Upper lobe of right lung (tissue), 1 donor: Measurements from ENCODE around the gene SLC13A1. TPM values are rescaled to one million over a fixed set of nuclear protein-coding genes. Genes with fewer than 3 reads are reported as not detected.

Source experiments
- ATAC-seq: fragments of 200-7000 bp; cut with Tn5 transposase; one replicate; pipeline ENCODE4 v1.9.1; 2020; ENCODE audit warnings: mild to moderate bottlenecking, moderate library complexity
- DNase-seq: peaks from one replicate; pipeline ENCODE4 v3.0.0-alpha.2; 2020
- H3K27ac ChIP-seq: fragments of 200-600 bp; one replicate; pipeline ENCODE4 v1.8.0; 2022
- H3K27me3 ChIP-seq: fragments of 200-600 bp; one replicate; pipeline ENCODE4 v1.8.0; 2022; ENCODE audit warnings: mild to moderate bottlenecking
- H3K36me3 ChIP-seq: fragments of 200-600 bp; one replicate; pipeline ENCODE4 v1.8.0; 2022
- H3K4me1 ChIP-seq: fragments of 200-600 bp; one replicate; pipeline ENCODE4 v1.8.0; 2022
- H3K4me3 ChIP-seq: fragments of 200-600 bp; one replicate; pipeline ENCODE4 v1.8.0; 2022; ENCODE audit warnings: mild to moderate bottlenecking
- H3K9me3 ChIP-seq: fragments of 200-600 bp; one replicate; pipeline ENCODE4 v1.8.0; 2022
- CTCF ChIP-seq: fragments of 200-600 bp; IDR thresholded peaks from one replicate; pipeline ENCODE4 v1.8.0; 2022; ENCODE audit warnings: antibody characterized with exemption
- intact Hi-C: fragments of 100-400 bp; cut with DNase I; formaldehyde crosslinking; loops from one replicate; pipeline ENCODE4 v1.11.0; 2022
- total RNA-seq: library from RNA; stranded (reverse); fragmentation: NEBNext Ultra II Directional; extraction: Animal tissue kit (Norgen Biotek cat#: 25700); gene quantifications from one replicate; pipeline ENCODE4 v1.2.1, GENCODE V29; 2021
- donor health status: DM: no; HTN: yes; CAD: no; lungs with severe emphysema.

The SLC13A1 gene
- total RNA-seq, 1 donor from 2014 or later: not detected

- H3K27me3 ChIP-seq: no peaks in the 10 kb centered on the region
- DNase-seq (no peak), ATAC-seq (no peak)
- no peaks in the 10 kb centered on the region for H3K36me3 ChIP-seq
- no peaks in the 10 kb centered on the region for H3K4me1 ChIP-seq
- TF ChIP-seq CTCF: no peak
- H3K9me3 ChIP-seq: no peaks in the 10 kb centered on the region
- H3K4me3 ChIP-seq: no peak overlapping the region
- H3K27ac ChIP-seq: no peak overlapping the region
- intact Hi-C loops: no loop called here
These were observed 74.5 kb downstream of the SLC13A1 start for GRCh38 chr7:123125231-123125630.

- ATAC-seq (no peak), DNase-seq (no peak)
- Histone ChIP-seq H3K9me3 (no peaks in the 10 kb centered on the region), H3K4me3 (no peak overlapping the region), H3K27me3 (no peaks in the 10 kb centered on the region), H3K36me3 (no peaks in the 10 kb centered on the region), H3K27ac (no peak overlapping the region), H3K4me1 (no peaks in the 10 kb centered on the region)
- no peak for TF ChIP-seq CTCF
- intact Hi-C loops: no loop called here
These were observed 76.9 kb downstream of the SLC13A1 start for GRCh38 chr7:123122916-123123315.

GRCh38 chr7:123120286-123120685 lies 79.5 kb downstream of the SLC13A1 start:
- ATAC-seq (no peak), DNase-seq (no peak)
- Histone ChIP-seq H3K27me3 (no peaks in the 10 kb centered on the region), H3K36me3 (no peaks in the 10 kb centered on the region), H3K4me3 (no peak overlapping the region), H3K4me1 (no peaks in the 10 kb centered on the region), H3K27ac (no peak overlapping the region), H3K9me3 (no peaks in the 10 kb centered on the region)
- TF ChIP-seq CTCF: no peak
- intact Hi-C loops: no loop called here

- no peaks in the 10 kb centered on the region for H3K4me1 ChIP-seq
- H3K9me3 ChIP-seq: no peaks in the 10 kb centered on the region
- no peaks in the 10 kb centered on the region for H3K27me3 ChIP-seq
- H3K4me3 ChIP-seq: no peak overlapping the region
- TF ChIP-seq CTCF: no peak
- H3K36me3 ChIP-seq: no peaks in the 10 kb centered on the region
- intact Hi-C loops: no loop called here
- no peak overlapping the region for H3K27ac ChIP-seq
- ATAC-seq (no peak), DNase-seq (no peak)
These were observed 84.4 kb downstream of the SLC13A1 start for GRCh38 chr7:123115331-123115730.

- Histone ChIP-seq H3K27ac (no peak overlapping the region), H3K4me1 (no peaks in the 10 kb centered on the region), H3K4me3 (no peak overlapping the region), H3K9me3 (no peaks in the 10 kb centered on the region), H3K27me3 (no peaks in the 10 kb centered on the region), H3K36me3 (no peaks in the 10 kb centered on the region)
- DNase-seq: no peak
- intact Hi-C loops: no loop called here
- no peak for ATAC-seq
- no peak for TF ChIP-seq CTCF
These were observed 85.5 kb downstream of the SLC13A1 start for GRCh38 chr7:123114288-123114687.

GRCh38 chr7:123112833-123113232 lies 86.9 kb downstream of the SLC13A1 start:
- Histone ChIP-seq H3K9me3 (no peaks in the 10 kb centered on the region), H3K36me3 (no peaks in the 10 kb centered on the region), H3K4me3 (no peak overlapping the region), H3K27ac (no peak overlapping the region), H3K4me1 (no peaks in the 10 kb centered on the region), H3K27me3 (no peaks in the 10 kb centered on the region)
- DNase-seq: no peak
- ATAC-seq: no peak
- intact Hi-C loops: no loop called here
- TF ChIP-seq CTCF: no peak
